Mammary microvascular endothelial cell (primary cell): ENCODE data around the gene STYXL1. TPM values are rescaled to one million over a fixed set of nuclear protein-coding genes. Genes with fewer than 3 reads are reported as not detected.

Source experiments
- total RNA-seq: library from RNA; depleted of rRNA; stranded (reverse); fragments of >200 nt; gene quantifications from 2 replicates; pipeline ENCODE4 v1.2.3, GENCODE V29; 2015

STYXL1 gene
- total RNA-seq: 63.4 and 68.1 TPM in 2 replicates

DNA sequence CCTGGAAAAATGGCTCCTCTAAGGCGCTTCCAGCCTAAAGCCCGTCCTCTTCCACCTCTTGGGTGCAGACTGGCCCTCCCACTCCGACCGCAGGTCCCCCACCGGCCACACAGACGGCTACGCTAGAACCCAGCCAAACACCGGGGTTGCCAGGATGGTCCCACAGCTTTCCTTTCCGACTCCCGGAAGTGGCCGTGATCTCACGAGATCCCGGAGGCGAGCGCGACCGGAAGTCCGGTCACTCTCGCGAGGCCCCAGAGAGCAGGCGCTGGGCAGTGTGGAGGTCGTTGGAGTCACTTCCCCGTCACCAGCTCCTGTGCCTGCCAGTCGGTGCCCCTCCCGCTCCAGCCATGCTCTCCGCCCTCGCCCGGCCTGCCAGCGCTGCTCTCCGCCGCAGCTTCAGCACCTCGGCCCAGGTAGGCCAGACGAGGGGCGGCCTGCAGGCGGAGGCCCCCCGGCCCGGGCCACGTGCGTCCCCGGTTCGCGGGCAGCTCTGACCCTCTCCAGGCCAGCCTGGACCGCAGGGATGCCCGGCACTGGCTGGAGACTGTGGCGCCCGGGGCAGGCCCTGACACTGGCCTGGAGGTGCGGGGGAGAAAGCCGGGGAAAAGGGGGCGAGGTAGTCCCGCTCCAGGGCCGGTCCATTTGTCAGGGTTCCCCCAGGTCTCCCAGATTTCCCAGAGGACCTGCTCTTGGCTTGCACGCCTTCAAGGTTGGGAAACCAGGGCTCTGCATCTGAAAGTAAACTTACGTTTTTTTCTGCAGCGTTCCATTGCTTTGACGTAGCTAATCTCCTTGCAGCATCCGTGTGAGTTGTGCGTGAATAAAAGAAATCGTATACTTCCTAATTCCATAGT, at the start of gene STYXL1, which contains the start of gene MDH2:
Gene STYXL1, minus strand, starts transcription at position 190 of the 857 bp plus-strand sequence. CDS start 17,477 bp downstream, outside the sequence.
Gene MDH2, plus strand, starts transcription at position 296 of the 857 bp plus-strand sequence. Its CDS starts 55 bp downstream, at position 351.

GRCh38 chr7:75994388-75995051, 53.3 kb downstream of the STYXL1 start, which contains the start of gene TMEM120A:
Gene TMEM120A, minus strand, starts transcription at chr7:75994595. Its CDS starts 25 bp downstream, at chr7:75994570.

Other genes with a start within 250 kb of the STYXL1 start
- gene CCL24, start 234.2 kb downstream of the STYXL1 start, total RNA-seq: not detected in 2 replicates
- 17.4 and 23.4 TPM in 2 replicates for gene RHBDD2, start 169.0 kb downstream of the STYXL1 start, total RNA-seq
- 61.2 and 69.5 TPM in 2 replicates for gene POR, start 132.8 kb downstream of the STYXL1 start, total RNA-seq
- gene TMEM120A, start 53.4 kb downstream of the STYXL1 start, total RNA-seq: 8.5 and 22.7 TPM in 2 replicates
- gene MDH2, start 106 bp upstream of the STYXL1 start, total RNA-seq: 140 and 208 TPM in 2 replicates
- gene SRRM3, start 153.9 kb upstream of the STYXL1 start, total RNA-seq: 0.10 and 0.93 TPM in 2 replicates